D721Med (cell line): ENCODE measurements around the gene ZCCHC3.
A peak's percentile ranks its signal among the peaks of the same experiment; 100 is the strongest.

Experiments used
- DNase-seq: peaks from one replicate; pipeline ENCODE4 v3.0.0; 2011; ENCODE audit warnings: low spot score; ENCODE audit not compliant: insufficient read length
- FAIRE-seq: peaks from 2 replicates; lab custom pipeline; 2011; peaks lifted over from hg19 to GRCh38; lab: Jason Lieb, UNC
- CTCF ChIP-seq: IDR thresholded peaks from 2 replicates; pipeline ENCODE4 v1.5.1; 2012; ENCODE audit warnings: mild to moderate bottlenecking, control low read depth; ENCODE audit not compliant: insufficient read depth; ENCODE audit errors: missing control alignments

Gene ZCCHC3

GRCh38 chr20:341682-342081 is 44.3 kb downstream of the ZCCHC3 start:
- DNase-seq (no peak), FAIRE-seq (no peak)
- no peak for TF ChIP-seq CTCF

GRCh38 chr20:343107-343506 is 45.7 kb downstream of the ZCCHC3 start:
- TF ChIP-seq CTCF = no peak
- FAIRE-seq (no peak), DNase-seq (no peak)

GRCh38 chr20:346033-346639 is 48.8 kb downstream of the ZCCHC3 start:
- FAIRE-seq (no peak), DNase-seq (no peak)
- TF ChIP-seq CTCF = no peak

- DNase-seq (peak; percentile 51), FAIRE-seq (no peak)
- TF ChIP-seq CTCF = no peak
These were observed 49.4 kb downstream of the ZCCHC3 start, which contains the start of gene NRSN2 for GRCh38 chr20:346640-347316. Gene NRSN2, plus strand, starts transcription at chr20:347111. Its CDS starts 2,533 bp downstream, at chr20:349644.

- FAIRE-seq (no peak), DNase-seq (no peak)
- no peak for TF ChIP-seq CTCF
These were observed 49.9 kb downstream of the ZCCHC3 start for GRCh38 chr20:347317-347639.

- FAIRE-seq (no peak), DNase-seq (peak; percentile 66)
- no peak for TF ChIP-seq CTCF
These were observed 50.5 kb downstream of the ZCCHC3 start for GRCh38 chr20:347640-348484.
